ENCODE results near the gene ARHGEF7. TPM values are rescaled to one million over a fixed set of nuclear protein-coding genes. Genes with fewer than 3 reads are reported as not detected.
"Not testable (repeated sequence)": the region's sequence is repeated elsewhere in the genome, so short reads cannot be mapped to it uniquely, and the experiment has no call there.

The ARHGEF7 gene
- total RNA-seq, 2 donors from 2014 or later, result 61.7 to 76.0 TPM

GRCh38 chr13:111253365-111253872 is 138.3 kb downstream of the ARHGEF7 start:
- no peak for DNase-seq (ENCODE audit: low spot score)
- intact Hi-C loops (cut with DNase I), result no loop called here

DNA sequence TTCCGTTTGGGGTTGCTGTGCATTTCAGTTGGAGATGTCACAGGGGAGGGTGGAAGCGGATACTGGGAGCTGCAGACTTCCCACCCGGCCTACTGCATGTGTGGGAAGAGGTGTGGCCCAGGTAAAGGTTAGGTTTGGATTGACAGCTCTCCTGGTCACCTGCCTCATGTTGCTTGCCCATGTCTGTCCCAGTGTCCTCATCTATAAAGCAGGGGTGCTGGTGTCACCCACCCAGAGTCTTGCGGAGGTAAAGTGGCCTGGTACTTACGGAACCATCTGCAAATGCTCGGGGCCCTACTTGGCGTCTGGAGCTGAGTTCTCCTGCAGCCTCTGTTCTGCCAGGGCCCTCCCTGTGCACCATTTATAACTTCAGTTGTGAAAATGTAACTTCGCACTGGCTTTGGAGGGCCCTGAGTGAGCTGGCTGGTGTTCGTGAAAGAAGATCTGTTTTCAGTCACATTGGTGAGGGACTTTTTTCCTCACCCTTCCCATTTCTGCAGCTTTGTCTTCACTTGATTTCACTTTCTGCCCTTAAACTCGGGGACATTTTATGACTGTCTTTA is 140.2 kb downstream of the ARHGEF7 start:
- intact Hi-C loops (cut with DNase I), result no loop called here
- no peak for DNase-seq (ENCODE audit: low spot score)

DNA sequence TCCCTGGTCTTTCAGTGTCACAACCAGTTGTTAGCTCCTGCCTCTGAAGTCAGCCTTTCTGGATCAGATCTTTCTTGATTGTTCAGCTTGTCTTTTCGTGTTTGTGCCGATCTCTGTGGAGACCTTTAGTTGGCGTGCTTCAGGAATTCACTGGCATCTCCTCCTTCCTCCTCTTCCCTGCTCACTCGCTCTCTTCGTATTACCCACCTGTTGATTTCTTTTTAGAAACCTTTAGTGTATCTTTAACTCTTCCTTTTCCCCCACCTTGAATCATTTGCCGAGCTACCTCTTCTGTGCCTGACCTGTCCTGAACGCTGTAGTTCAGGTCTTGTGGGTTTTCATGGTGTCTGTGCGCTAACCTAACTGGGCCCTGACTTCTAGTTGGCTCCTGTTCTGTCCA is 141.3 kb downstream of the ARHGEF7 start:
- intact Hi-C loops (cut with DNase I), result no loop called here
- no peak for DNase-seq (ENCODE audit: low spot score)

DNA sequence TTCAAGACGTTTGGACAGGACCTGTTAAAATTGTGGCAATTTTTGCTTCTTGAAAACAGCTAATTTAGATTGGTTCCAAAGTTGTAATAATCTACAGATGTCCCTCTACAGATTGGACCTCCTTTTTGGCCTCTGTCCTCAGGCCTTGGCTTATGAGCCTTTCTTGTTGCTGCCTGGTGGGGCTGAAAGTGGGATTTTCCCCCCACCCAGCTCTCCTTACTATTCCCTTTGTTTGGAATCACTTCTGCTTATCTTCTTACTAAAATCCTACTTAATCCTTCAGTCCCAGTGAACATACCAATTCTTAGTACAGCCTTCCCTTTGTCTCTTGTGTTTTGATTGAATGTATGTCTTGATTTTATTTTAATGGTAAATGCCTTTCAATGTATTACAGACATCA is 141.8 kb downstream of the ARHGEF7 start:
- no peak for DNase-seq (ENCODE audit: low spot score)
- intact Hi-C loops (cut with DNase I), result no loop called here

DNA sequence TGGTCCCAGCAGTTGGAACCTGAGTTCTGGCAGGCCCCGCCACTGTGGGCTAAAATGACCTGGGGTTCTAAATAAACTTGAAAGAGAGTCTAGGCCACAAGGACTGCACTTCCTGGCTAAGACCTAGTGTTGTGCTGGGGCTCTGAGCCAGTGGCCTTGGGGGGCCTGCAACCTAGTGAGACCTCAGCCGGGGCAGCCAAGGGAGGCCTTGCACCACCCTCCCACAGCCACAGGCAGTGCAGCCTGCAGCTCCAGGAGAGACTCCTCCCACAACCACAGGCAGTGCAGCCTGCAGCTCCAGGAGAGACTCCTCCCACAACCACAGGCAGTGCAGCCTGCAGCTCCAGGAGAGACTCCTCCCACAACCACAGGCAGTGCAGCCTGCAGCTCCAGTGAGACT is 142.8 kb downstream of the ARHGEF7 start:
- intact Hi-C loops (cut with DNase I); DNase-seq (ENCODE audit: low spot score): not testable (repeated sequence)

DNA sequence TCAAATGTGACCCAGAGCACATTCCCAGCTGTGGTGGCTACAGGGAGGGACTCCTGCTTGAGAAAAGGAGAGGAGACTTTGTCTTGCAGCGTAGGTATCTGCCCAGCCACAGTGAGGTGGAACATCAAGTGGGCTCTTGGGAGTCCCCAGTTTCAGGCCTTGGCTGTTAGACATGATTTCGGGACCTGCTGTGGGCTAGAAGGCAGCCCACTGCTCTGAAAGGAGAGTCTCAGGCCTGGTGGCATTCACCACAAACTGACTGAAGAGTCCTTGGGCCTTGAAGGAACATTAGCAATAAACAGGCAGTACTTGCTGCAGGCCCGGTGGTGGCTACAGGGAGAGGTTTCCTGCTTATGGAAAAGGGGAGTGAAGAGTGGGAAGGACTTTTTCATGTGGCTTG is 143.5 kb downstream of the ARHGEF7 start:
- intact Hi-C loops (cut with DNase I), result no loop called here
- DNase-seq (ENCODE audit: low spot score), result no peak

DNA sequence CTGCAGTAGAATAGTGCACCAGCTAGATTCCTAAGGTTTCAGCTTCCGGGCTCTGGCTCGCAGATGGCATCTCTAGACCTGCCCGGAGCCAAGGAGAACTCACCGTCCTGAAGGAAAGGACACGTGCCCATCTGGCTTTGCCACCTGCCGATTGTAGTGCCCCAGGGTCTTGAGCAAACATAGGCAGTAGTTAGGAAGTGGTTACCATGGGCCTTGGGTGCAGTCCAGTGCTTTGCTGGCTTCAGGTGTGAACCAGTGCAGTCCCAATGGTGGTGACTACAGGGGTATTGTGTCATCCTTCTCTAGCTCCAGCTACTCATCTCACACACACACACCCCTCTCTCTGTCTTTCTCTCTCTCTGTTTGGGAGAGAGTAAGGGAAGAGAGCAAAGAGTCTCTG is 143.9 kb downstream of the ARHGEF7 start:
- DNase-seq (ENCODE audit: low spot score), result no peak
- intact Hi-C loops (cut with DNase I), result no loop called here

GRCh38 chr13:111261326-111261725 is 146.2 kb downstream of the ARHGEF7 start:
- DNase-seq (ENCODE audit: low spot score), result no peak
- intact Hi-C loops (cut with DNase I), result no loop called here

- intact Hi-C loops (cut with DNase I), result no loop called here
- DNase-seq (ENCODE audit: low spot score), result no peak
Measured at GRCh38 chr13:111262281-111262680, 147.2 kb downstream of the ARHGEF7 start.

DNA sequence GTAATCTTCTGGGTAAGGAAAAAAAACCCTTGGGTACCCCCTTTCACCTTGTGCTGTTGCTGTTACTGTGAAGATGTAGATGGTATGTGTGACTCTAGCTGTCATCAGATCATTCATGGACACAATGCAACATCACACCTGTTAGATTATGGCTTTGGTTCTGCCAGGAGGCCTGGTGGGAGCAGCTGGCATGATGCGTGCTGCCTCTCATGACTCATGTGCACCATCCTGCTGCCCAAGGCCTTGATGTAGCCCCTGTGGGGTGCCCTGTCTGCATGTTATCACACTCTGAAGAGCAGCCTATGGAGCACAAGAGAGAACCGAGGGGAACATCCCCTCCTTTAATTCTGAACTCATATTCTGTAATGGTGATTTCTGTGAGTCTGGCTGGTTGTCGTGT is 147.6 kb downstream of the ARHGEF7 start:
- intact Hi-C loops (cut with DNase I), result no loop called here
- DNase-seq (ENCODE audit: low spot score), result no peak

GRCh38 chr13:111263566-111263965 is 148.5 kb downstream of the ARHGEF7 start:
- intact Hi-C loops (cut with DNase I), result no loop called here
- no peak for DNase-seq (ENCODE audit: low spot score)

DNA sequence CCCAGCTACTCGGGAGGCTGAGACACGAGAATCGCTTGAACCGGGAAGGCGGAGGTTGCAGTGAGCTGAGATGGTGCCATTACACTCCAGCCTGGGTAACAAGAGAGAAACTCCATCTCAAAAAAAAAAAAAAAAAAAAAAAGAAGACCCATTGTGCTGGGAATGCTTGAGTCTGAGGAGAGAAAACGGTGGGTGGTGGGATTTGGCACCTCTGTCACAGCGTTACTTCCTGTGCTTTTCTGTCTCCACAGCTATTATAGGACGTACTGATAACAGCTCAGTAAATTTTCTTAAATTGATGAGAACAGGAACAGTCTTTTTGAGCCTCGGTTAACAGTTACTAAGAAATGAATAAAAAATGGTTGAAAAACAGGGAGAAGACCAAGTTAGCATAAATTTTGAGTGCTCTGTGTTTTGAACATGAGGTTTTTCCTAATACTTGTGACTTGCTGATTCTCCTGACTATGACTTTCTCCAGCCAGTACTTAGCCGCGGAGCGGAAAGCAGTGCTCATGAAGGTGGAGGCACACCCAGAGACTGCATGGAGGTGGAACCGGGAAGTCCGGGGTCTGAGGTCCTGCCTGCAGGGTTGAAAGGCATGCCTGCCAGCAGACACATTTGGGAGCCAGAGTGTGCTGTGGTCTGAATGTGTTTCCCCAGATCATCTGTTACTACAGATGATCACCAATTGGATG is 150.0 kb downstream of the ARHGEF7 start:
- intact Hi-C loops (cut with DNase I), result no loop called here
- no peak for DNase-seq (ENCODE audit: low spot score)

DNA sequence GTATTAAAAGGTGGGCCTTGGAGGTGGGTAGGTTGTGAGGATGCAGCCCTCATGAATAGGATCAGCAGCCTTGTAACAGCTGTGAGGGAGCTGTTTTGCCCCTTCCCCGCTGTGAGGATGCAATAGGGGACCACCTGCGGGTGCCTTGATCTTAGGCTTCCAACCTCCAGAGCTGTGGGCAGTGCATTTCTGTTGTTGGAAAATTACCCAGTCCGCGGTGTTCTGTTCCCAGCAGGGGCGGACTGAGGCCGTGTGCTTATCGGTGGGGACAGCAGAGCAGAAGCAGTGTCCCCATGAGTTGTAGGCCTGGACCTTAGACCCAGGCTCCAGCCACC is 150.6 kb downstream of the ARHGEF7 start:
- DNase-seq (ENCODE audit: low spot score), result no peak
- intact Hi-C loops (cut with DNase I), result no loop called here

DNA sequence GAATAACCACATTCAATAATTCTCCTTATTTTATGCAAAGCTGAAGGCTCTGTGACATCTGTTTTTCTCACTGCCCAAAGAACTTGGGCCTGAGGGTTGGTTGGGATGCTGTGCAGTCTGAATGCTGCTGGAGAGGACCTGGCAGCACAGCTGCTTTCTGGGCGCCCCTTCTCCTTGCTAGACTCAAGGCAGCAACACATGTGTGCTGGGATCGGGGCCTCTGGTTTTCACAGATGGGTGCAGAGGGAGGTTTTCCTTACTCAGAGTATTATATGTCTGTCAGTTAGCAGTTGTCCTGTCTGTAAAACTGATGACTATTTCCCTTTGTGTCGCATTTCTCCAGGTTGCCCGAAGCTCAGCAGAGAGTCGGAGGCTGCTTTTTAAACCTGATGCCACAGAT is 152.1 kb downstream of the ARHGEF7 start:
- DNase-seq (ENCODE audit: low spot score), result no peak
- intact Hi-C loops (cut with DNase I), result no loop called here

DNA sequence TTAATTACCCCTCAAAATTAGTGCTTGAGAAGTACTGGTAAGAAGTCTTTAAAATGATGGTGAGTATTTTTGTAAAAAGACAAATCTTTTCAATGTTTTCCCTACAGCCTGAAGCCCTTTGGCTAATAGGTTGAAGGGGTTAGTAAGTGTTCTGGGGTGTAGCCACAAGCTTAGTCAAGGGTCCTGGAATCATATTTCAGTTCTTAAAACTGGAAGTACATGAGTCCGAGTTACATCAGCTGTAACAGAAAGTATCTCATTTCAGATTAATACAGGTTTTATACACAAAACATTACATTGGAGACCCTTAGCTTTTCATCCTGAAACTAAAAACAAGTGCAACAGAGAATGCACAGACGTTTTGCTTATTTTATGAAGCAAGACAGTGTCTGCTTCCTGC is 152.7 kb downstream of the ARHGEF7 start:
- DNase-seq (ENCODE audit: low spot score), result no peak
- intact Hi-C loops (cut with DNase I), result no loop called here

- no peak for DNase-seq (ENCODE audit: low spot score)
- intact Hi-C loops (cut with DNase I), result no loop called here
Measured at GRCh38 chr13:111269508-111269907, 154.4 kb downstream of the ARHGEF7 start.

GRCh38 chr13:111270126-111270525 is 155.0 kb downstream of the ARHGEF7 start:
- intact Hi-C loops (cut with DNase I), result no loop called here
- DNase-seq (ENCODE audit: low spot score), result no peak

- no peak for DNase-seq (ENCODE audit: low spot score)
- intact Hi-C loops (cut with DNase I), result no loop called here
Measured at GRCh38 chr13:111270765-111271698, 155.9 kb downstream of the ARHGEF7 start.

GRCh38 chr13:111272117-111272516 is 157.0 kb downstream of the ARHGEF7 start:
- intact Hi-C loops (cut with DNase I), result no loop called here
- DNase-seq (ENCODE audit: low spot score), result no peak

- intact Hi-C loops (cut with DNase I), result no loop called here
- no peak for DNase-seq (ENCODE audit: low spot score)
Measured at GRCh38 chr13:111275382-111275781, 160.3 kb downstream of the ARHGEF7 start.

All from posterior vena cava (tissue), 2 donors.